ENCODE measurements around the gene GAB1.

GRCh38 chr4:143514901-143515300, 178.2 kb downstream of the GAB1 start:
- TF ChIP-seq POLR2A (IDR thresholded peaks at IDR 0.05): no peak
- TF ChIP-seq CTCF (IDR thresholded peaks at IDR 0.05): no peak
- no peak for TF ChIP-seq POLR2AphosphoS5 (IDR thresholded peaks at IDR 0.05)
